K562 (cell line): ENCODE data around the gene LTBP4. TPM values are rescaled to one million over a fixed set of nuclear protein-coding genes. Genes with fewer than 3 reads are reported as not detected.

Source experiments
- HMGN3 ChIP-seq: IDR thresholded peaks from 2 replicates; pipeline ENCODE4 v1.6.1; 2011; ENCODE audit warnings: borderline replicate concordance, low read depth, mild to moderate bottlenecking, mixed read lengths, low read length; ENCODE audit not compliant: insufficient read length; ENCODE audit errors: extremely low read depth
- MAZ ChIP-seq, 2 experiments: fragments of 450-650 bp in 1 of 2; sonication (generic) in 1 of 2; formaldehyde crosslinking; IDR thresholded peaks in 1 of 2; conservative IDR thresholded peaks in 1 of 2; 2 replicates each; pipeline versions ENCODE4 v1.4.0 to v1.5.0; 2020; ENCODE audit warnings: mild to moderate bottlenecking in 1 of 2, missing genetic modification reagents in 1 of 2
- RBM34 ChIP-seq: fragments of 200-400 bp; formaldehyde crosslinking; IDR thresholded peaks from 2 replicates; pipeline ENCODE4 v1.6.1; 2018; ENCODE audit warnings: low read length, borderline replicate concordance; ENCODE audit not compliant: insufficient read depth
- REST ChIP-seq, 2 experiments: fragments of 450-650 bp; formaldehyde crosslinking in 1 of 2; IDR thresholded peaks; 2 replicates each; pipeline versions ENCODE4 v1.4.0 to v1.6.1; 2014 to 2020; ENCODE audit warnings: mild to moderate bottlenecking in 2 of 2, borderline replicate concordance in 1 of 2, low read depth in 1 of 2
- XRCC4 ChIP-seq: IDR thresholded peaks from one replicate; pipeline ENCODE4 v1.6.1; 2011; ENCODE audit not compliant: insufficient read depth, insufficient read length; ENCODE audit errors: extremely low read depth
- polyA plus RNA-seq, 8 experiments: library from polyadenylated mRNA; depleted of rRNA in 4 of 8; stranded (reverse) in 5 of 8; unstranded in 3 of 8; fragments of >200 nt; fragmentation: Nextera tagmentation in 2 of 8; fragmentation: Illumina TruSeq in 1 of 8; extraction: Ambion mirVana in 2 of 8; extraction: Trizol in 1 of 8; gene quantifications; 2 replicates each; pipeline versions ENCODE4 v1.2.1 to v1.2.3, GENCODE V29; 2011 to 2014; ENCODE audit warnings: inconsistent platforms in 1 of 8, missing spikeins in 1 of 8
- total RNA-seq, 7 experiments: library from RNA; depleted of rRNA in 6 of 7; stranded (reverse); fragments of >200 nt in 6 of 7; fragmentation: Illumina TruSeq in 2 of 7; extraction: Trizol in 2 of 7; gene quantifications; 2 replicates each; pipeline versions ENCODE4 v1.2.1 to v1.2.3, GENCODE V29; 2011 to 2021; ENCODE audit warnings: low replicate concordance in 1 of 7
- TF ChIP-seq, protein P1 (sequence below): fragments of 250-450 bp; sonication (Bioruptor Pico); IDR thresholded peaks from 2 replicates; pipeline ENCODE4 v1.8.0; 2022; ENCODE audit warnings: inconsistent platforms, mild to moderate bottlenecking, moderate library complexity, borderline replicate concordance
- TF ChIP-seq, protein P2 (sequence below): fragments of 450-650 bp; IDR thresholded peaks from 2 replicates; pipeline ENCODE4 v1.6.1; 2016; ENCODE audit warnings: mild to moderate bottlenecking

LTBP4 gene
- total and polyA plus RNA-seq, 9 of the 15 experiments (the other 6 are each of a cell fraction or from before 2014, with no cell fraction given) = 0.35 to 160 (median 31.6) TPM

DNA sequence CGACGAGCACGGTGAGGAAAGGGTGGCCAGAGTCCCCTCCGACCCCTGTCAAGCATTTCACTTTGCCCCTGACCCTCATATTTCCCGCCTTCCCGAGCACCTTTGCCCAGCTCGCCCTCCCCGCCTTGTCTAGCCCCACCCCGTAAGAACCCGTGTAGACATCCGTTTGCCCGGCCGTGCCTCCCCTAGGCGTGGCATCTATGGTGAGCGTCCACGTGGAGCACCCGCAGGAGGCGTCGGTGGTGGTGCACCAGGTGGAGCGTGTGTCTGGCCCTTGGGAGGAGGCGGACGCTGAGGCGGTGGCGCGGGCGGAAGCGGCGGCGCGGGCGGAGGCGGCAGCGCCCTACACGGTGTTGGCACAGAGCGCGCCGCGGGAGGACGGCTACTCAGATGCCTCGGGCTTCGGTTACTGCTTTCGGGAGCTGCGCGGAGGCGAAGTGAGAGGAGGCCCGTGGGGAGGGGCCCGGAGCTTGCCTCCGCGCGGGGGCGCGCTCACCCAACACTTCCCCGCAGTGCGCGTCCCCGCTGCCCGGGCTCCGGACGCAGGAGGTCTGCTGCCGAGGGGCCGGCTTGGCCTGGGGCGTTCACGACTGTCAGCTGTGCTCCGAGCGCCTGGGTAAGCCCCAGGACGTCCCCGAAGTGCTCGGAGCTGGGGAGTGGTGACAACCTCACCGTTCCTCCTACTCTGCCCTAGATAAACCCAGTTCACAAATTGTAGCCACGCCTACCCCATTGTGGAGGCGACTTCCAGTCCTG is 4.2 kb downstream of the LTBP4 start (continued):
- peak; percentile 68; the same call in 1 of the 2 replicates for TF ChIP-seq REST (IDR thresholded peaks at IDR 0.05; ENCODE audit: borderline replicate concordance)
- TF ChIP-seq REST (CRISPR knock-in tag; IDR thresholded peaks at IDR 0.05; ENCODE audit: low read depth) = no peak
- TF ChIP-seq MAZ (CRISPR knock-in tag; conservative IDR thresholded peaks at IDR 0.05 in 1 of 2, IDR thresholded peaks at IDR 0.05 in 1 of 2) = peak; percentile 79 to 82
- peak; percentile 71 for TF ChIP-seq HMGN3
- TF ChIP-seq, protein P1, sequence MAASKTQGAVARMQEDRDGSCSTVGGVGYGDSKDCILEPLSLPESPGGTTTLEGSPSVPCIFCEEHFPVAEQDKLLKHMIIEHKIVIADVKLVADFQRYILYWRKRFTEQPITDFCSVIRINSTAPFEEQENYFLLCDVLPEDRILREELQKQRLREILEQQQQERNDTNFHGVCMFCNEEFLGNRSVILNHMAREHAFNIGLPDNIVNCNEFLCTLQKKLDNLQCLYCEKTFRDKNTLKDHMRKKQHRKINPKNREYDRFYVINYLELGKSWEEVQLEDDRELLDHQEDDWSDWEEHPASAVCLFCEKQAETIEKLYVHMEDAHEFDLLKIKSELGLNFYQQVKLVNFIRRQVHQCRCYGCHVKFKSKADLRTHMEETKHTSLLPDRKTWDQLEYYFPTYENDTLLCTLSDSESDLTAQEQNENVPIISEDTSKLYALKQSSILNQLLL = no peak
- no peak for TF ChIP-seq RBM34
- TF ChIP-seq, protein P2, sequence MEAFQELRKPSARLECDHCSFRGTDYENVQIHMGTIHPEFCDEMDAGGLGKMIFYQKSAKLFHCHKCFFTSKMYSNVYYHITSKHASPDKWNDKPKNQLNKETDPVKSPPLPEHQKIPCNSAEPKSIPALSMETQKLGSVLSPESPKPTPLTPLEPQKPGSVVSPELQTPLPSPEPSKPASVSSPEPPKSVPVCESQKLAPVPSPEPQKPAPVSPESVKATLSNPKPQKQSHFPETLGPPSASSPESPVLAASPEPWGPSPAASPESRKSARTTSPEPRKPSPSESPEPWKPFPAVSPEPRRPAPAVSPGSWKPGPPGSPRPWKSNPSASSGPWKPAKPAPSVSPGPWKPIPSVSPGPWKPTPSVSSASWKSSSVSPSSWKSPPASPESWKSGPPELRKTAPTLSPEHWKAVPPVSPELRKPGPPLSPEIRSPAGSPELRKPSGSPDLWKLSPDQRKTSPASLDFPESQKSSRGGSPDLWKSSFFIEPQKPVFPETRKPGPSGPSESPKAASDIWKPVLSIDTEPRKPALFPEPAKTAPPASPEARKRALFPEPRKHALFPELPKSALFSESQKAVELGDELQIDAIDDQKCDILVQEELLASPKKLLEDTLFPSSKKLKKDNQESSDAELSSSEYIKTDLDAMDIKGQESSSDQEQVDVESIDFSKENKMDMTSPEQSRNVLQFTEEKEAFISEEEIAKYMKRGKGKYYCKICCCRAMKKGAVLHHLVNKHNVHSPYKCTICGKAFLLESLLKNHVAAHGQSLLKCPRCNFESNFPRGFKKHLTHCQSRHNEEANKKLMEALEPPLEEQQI = no peak
- TF ChIP-seq XRCC4 = no peak
